H1 (cell line): ENCODE data around the gene GOLPH3L. TPM values are rescaled to one million over a fixed set of nuclear protein-coding genes. Genes with fewer than 3 reads are reported as not detected.

ENCODE experiments used
- CTCF ChIA-PET: fragments of 300-600 bp; sonication (Branson Sonifier 250); formaldehyde crosslinking; loops from one replicate; lab custom pipeline; 2021; ENCODE audit not compliant: partially characterized antibody; lab: Charles Lee
- POLR2A ChIA-PET: fragments of 300-600 bp; sonication (Branson Sonifier 250); formaldehyde crosslinking; loops from one replicate; lab custom pipeline; 2021; ENCODE audit warnings: inconsistent platforms; ENCODE audit not compliant: partially characterized antibody; lab: Charles Lee
- DNase-seq, 2 experiments: peaks; one replicate each; pipeline versions ENCODE4 v3.0.0 to v3.0.0-alpha.2; 2010 to 2022; ENCODE audit warnings: low spot score in 2 of 2, low read depth in 1 of 2, mixed read lengths in 1 of 2
- FAIRE-seq: peaks from 2 replicates; lab custom pipeline; 2011; peaks lifted over from hg19 to GRCh38; lab: Jason Lieb, UNC
- H2AFZ ChIP-seq: 2 replicates; pipeline ENCODE4 v1.8.1; 2012; ENCODE audit warnings: low read length, inconsistent platforms
- H2AK5ac ChIP-seq: 2 replicates; pipeline ENCODE4 v1.6.1; 2013; ENCODE audit warnings: low read depth, low read length
- H2BK120ac ChIP-seq: replicated peaks from 2 replicates; pipeline ENCODE3; 2013; ENCODE audit warnings: low read depth, low read length, inconsistent platforms
- H2BK12ac ChIP-seq: 2 replicates; pipeline ENCODE4 v1.6.1; 2013; ENCODE audit warnings: low read depth, low read length
- H2BK15ac ChIP-seq: 2 replicates; pipeline ENCODE4 v1.6.1; 2013; ENCODE audit warnings: low read length
- H2BK20ac ChIP-seq: 2 replicates; pipeline ENCODE4 v1.6.1; 2013; ENCODE audit warnings: low read length
- H2BK5ac ChIP-seq: 2 replicates; pipeline ENCODE4 v1.6.1; 2013; ENCODE audit warnings: low read depth, low read length
- H3K14ac ChIP-seq: 2 replicates; pipeline ENCODE4 v1.6.1; 2013; ENCODE audit warnings: inconsistent platforms; ENCODE audit not compliant: insufficient read length
- H3K18ac ChIP-seq: 2 replicates; pipeline ENCODE4 v1.6.1; 2013; ENCODE audit warnings: low read length; ENCODE audit errors: extremely low read depth
- H3K23ac ChIP-seq: 2 replicates; pipeline ENCODE4 v1.6.1; 2013; ENCODE audit warnings: inconsistent platforms; ENCODE audit not compliant: insufficient read length
- H3K23me2 ChIP-seq: 2 replicates; pipeline ENCODE4 v1.6.1; 2013; ENCODE audit warnings: low read depth, low read length
- H3K27ac ChIP-seq: 2 replicates; pipeline ENCODE4 v1.6.1; 2011; ENCODE audit warnings: low read depth, low read length, inconsistent platforms
- H3K27me3 ChIP-seq, 4 experiments: replicated peaks in 1 of 4; 1 replicate in 1 of 4; 2 replicates in 3 of 4; pipeline versions ENCODE4 v1.6.1 to v1.8.1; 2011 to 2013; ENCODE audit warnings: low read length in 3 of 4, mild to moderate bottlenecking in 3 of 4, inconsistent platforms in 2 of 4, mixed read lengths in 2 of 4, moderate library complexity in 1 of 4; ENCODE audit not compliant: control insufficient read depth in 3 of 4, insufficient read depth in 3 of 4; ENCODE audit errors: extremely low read depth in 1 of 4
- H3K36me3 ChIP-seq, 4 experiments: 2 replicates each; pipeline versions ENCODE4 v1.6.1 to v1.8.1; 2011 to 2013; ENCODE audit warnings: mild to moderate bottlenecking in 4 of 4, low read length in 3 of 4, moderate library complexity in 2 of 4, control low read depth in 1 of 4, inconsistent platforms in 1 of 4; ENCODE audit not compliant: insufficient read depth in 4 of 4, control insufficient read depth in 2 of 4
- H3K4ac ChIP-seq: replicated peaks from 2 replicates; pipeline ENCODE3; 2013; ENCODE audit warnings: low read length, low read depth, mixed read lengths, inconsistent platforms; ENCODE audit not compliant: insufficient read length
- H3K4me1 ChIP-seq, 4 experiments: replicated peaks in 1 of 4; 1 replicate in 1 of 4; 2 replicates in 3 of 4; pipeline versions ENCODE4 v1.6.1 to v1.8.1; 2011 to 2013; ENCODE audit warnings: low read length in 3 of 4, inconsistent platforms in 2 of 4, mixed read lengths in 1 of 4; ENCODE audit not compliant: insufficient read depth in 4 of 4, control insufficient read depth in 3 of 4
- H3K4me2 ChIP-seq, 2 experiments: 2 replicates each; pipeline versions ENCODE4 v1.6.1 to v1.8.1; 2011 to 2013; ENCODE audit warnings: low read depth in 2 of 2, low read length in 2 of 2, control low read depth in 1 of 2, inconsistent platforms in 1 of 2, mild to moderate bottlenecking in 1 of 2; ENCODE audit not compliant: insufficient read depth in 1 of 2
- H3K4me3 ChIP-seq, 4 experiments: fragments of 200-600, 300-600 bp in 1 of 4; sonication (generic), shearing (Covaris generic), sonication (Bioruptor Twin) in 1 of 4; 2 replicates each; pipeline versions ENCODE4 v1.5.1 to v1.8.1; 2011 to 2016; ENCODE audit warnings: low read length in 4 of 4, low read depth in 3 of 4, control low read depth in 2 of 4, inconsistent platforms in 2 of 4, mild to moderate bottlenecking in 2 of 4, mixed read lengths in 1 of 4, moderate library complexity in 1 of 4; ENCODE audit not compliant: insufficient read depth in 2 of 4; ENCODE audit errors: extremely low read depth in 1 of 4
- H3K56ac ChIP-seq: replicated peaks from 2 replicates; pipeline ENCODE3; 2013; ENCODE audit warnings: low read depth, mild to moderate bottlenecking, mixed read lengths, low read length, inconsistent platforms; ENCODE audit not compliant: insufficient read length
- H3K79me1 ChIP-seq: 2 replicates; pipeline ENCODE4 v1.6.1; 2013; ENCODE audit warnings: low read depth, low read length, control low read depth
- H3K79me2 ChIP-seq, 2 experiments: 2 replicates each; pipeline versions ENCODE4 v1.6.1 to v1.8.1; 2012 to 2013; ENCODE audit warnings: low read length in 2 of 2, mild to moderate bottlenecking in 2 of 2, inconsistent platforms in 1 of 2; ENCODE audit not compliant: insufficient read depth in 2 of 2, control insufficient read depth in 1 of 2
- H3K9ac ChIP-seq, 4 experiments: replicated peaks in 1 of 4; 1 replicate in 1 of 4; 2 replicates in 3 of 4; pipeline versions ENCODE4 v1.6.1 to v1.8.1; 2011 to 2013; ENCODE audit warnings: low read depth in 3 of 4, low read length in 3 of 4, control low read depth in 2 of 4, mild to moderate bottlenecking in 2 of 4, moderate library complexity in 2 of 4, inconsistent platforms in 1 of 4; ENCODE audit errors: extremely low read depth in 1 of 4
- H3K9me3 ChIP-seq, 2 experiments: 2 replicates each; pipeline versions ENCODE4 v1.6.1 to v1.8.1; 2012 to 2013; ENCODE audit warnings: mild to moderate bottlenecking in 2 of 2, moderate library complexity in 2 of 2, control low read depth in 1 of 2, inconsistent platforms in 1 of 2, low read depth in 1 of 2, low read length in 1 of 2, mixed read lengths in 1 of 2; ENCODE audit not compliant: insufficient read depth in 2 of 2
- H4K20me1 ChIP-seq, 2 experiments: replicated peaks in 1 of 2; 2 replicates each; pipeline versions ENCODE3 to v1.8.1; 2011 to 2013; ENCODE audit warnings: inconsistent platforms in 2 of 2, low read length in 2 of 2, mild to moderate bottlenecking in 1 of 2; ENCODE audit not compliant: insufficient read depth in 2 of 2, control insufficient read depth in 1 of 2
- H4K5ac ChIP-seq: 2 replicates; pipeline ENCODE4 v1.6.1; 2013; ENCODE audit warnings: low read length, low read depth, mixed read lengths, inconsistent platforms; ENCODE audit not compliant: insufficient read length
- H4K8ac ChIP-seq: 2 replicates; pipeline ENCODE4 v1.8.0; 2013; ENCODE audit warnings: mild to moderate bottlenecking, moderate library complexity, low read length, inconsistent platforms; ENCODE audit not compliant: insufficient read depth; ENCODE audit errors: extremely low read depth
- H4K91ac ChIP-seq: replicated peaks from 2 replicates; pipeline ENCODE3; 2013; ENCODE audit warnings: low read length, mixed read lengths, inconsistent platforms; ENCODE audit not compliant: insufficient read length
- CHD2 ChIP-seq: IDR thresholded peaks from 2 replicates; pipeline ENCODE4 v1.6.1; 2012; ENCODE audit warnings: low read length, improper control_type of control experiment
- GTF2F1 ChIP-seq: IDR thresholded peaks from 2 replicates; pipeline ENCODE4 v1.6.1; 2012; ENCODE audit warnings: low read depth, low read length, improper control_type of control experiment, borderline replicate concordance
- KDM4A ChIP-seq: IDR thresholded peaks from one replicate; pipeline ENCODE4 v1.7.1; 2012; ENCODE audit warnings: low read depth, mild to moderate bottlenecking, moderate library complexity, low read length, inconsistent platforms; ENCODE audit not compliant: severe bottlenecking
- NRF1 ChIP-seq: IDR thresholded peaks from 2 replicates; pipeline ENCODE4 v1.6.1; 2011; ENCODE audit warnings: mild to moderate bottlenecking, low read depth, low read length, improper control_type of control experiment
- PHF8 ChIP-seq: fragments of 200-600 bp; sonication (generic); conservative IDR thresholded peaks from 2 replicates; pipeline ENCODE4 v1.7.1; 2012; ENCODE audit warnings: low read depth, mild to moderate bottlenecking, inconsistent platforms, low read length, moderate library complexity
- RFX5 ChIP-seq: IDR thresholded peaks from 2 replicates; pipeline ENCODE4 v1.6.1; 2011; ENCODE audit warnings: low read depth, low read length, improper control_type of control experiment, borderline replicate concordance
- SAP30 ChIP-seq: fragments of 300-600 bp; sonication (generic); IDR thresholded peaks from 2 replicates; pipeline ENCODE4 v1.7.1; 2012; ENCODE audit warnings: low read length, moderate library complexity, mild to moderate bottlenecking, inconsistent platforms; ENCODE audit not compliant: insufficient read depth, insufficient replicate concordance
- TBP ChIP-seq: IDR thresholded peaks from 2 replicates; pipeline ENCODE4 v1.6.1; 2011; ENCODE audit warnings: low read depth, low read length, improper control_type of control experiment
- TEAD4 ChIP-seq: IDR thresholded peaks from 2 replicates; pipeline ENCODE4 v1.6.1; 2012; ENCODE audit warnings: low read depth, low read length, inconsistent platforms, mixed read lengths
- WGBS, 2 experiments: shearing (Covaris generic) in 1 of 2; methylation state at CpG; one replicate each; pipeline versions ENCODE4 v1.1.6 to v1.1.7; 2013 to 2015; ENCODE audit warnings: low lambda C conversion rate in 2 of 2, mixed read lengths in 2 of 2, inconsistent platforms in 1 of 2, low coverage in 1 of 2, missing lambda C conversion rate in 1 of 2; ENCODE audit not compliant: insufficient replicate concordance in 2 of 2, insufficient coverage in 1 of 2, insufficient read length in 1 of 2; ENCODE audit errors: extremely low coverage in 1 of 2, missing lambda C conversion rate in 1 of 2; 5-methylcytosine and 5-hydroxymethylcytosine counted together
- polyA plus RNA-seq, 7 experiments: library from polyadenylated mRNA; depleted of rRNA in 3 of 7; stranded (reverse) in 5 of 7; unstranded in 2 of 7; fragments of >200 nt in 5 of 7; fragments of 200-250 nt in 2 of 7; gene quantifications; 1 replicate in 5 of 7; 2 replicates in 1 of 7; 4 replicates in 1 of 7; pipeline versions ENCODE4 v1.2.1 to v1.2.3, GENCODE V29; 2011 to 2013; ENCODE audit warnings: missing spikeins in 2 of 7, mixed read lengths in 2 of 7
- total RNA-seq: library from RNA; stranded (reverse); fragmentation: NEBNext Ultra II Directional; extraction: Animal tissue kit (Norgen Biotek cat#: 25700); gene quantifications from 2 replicates; pipeline ENCODE4 v1.2.1, GENCODE V29; 2021
- TF ChIP-seq, protein P1 (sequence below): IDR thresholded peaks from 2 replicates; pipeline ENCODE4 v1.6.1; 2012; ENCODE audit warnings: inconsistent platforms
- TF ChIP-seq, protein P2 (sequence below): IDR thresholded peaks from 2 replicates; pipeline ENCODE4 v1.6.1; 2011; ENCODE audit warnings: low read depth, mild to moderate bottlenecking, low read length; ENCODE audit not compliant: insufficient read depth

The GOLPH3L gene
- total and polyA plus RNA-seq, 2 of the 8 experiments (the other 6 are each of a cell fraction or from before 2014, with no cell fraction given): 13.3 to 40.8 TPM

DNA sequence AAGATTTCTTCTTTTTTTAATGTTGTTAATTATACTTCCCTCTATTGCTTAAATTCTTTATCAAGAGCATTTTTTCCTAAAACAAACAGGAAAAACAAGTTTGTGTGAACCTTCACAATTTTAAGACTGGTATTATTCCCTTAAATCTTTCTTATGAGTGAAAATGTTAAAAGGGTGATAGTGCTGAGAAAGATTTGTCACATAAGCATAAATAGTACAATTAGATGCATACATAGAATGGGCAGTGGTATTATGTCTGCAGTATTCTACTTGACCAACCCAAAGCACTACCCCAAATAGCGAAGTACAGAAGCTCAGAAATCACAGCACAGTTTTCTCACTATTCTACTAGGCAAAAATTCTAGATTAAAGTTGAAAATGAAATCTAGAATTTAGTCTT lies 18.0 kb downstream of the GOLPH3L start:
- ChIA-PET CTCF (interaction anchor here (0.5 kb wide), 1 partner anchor 482 kb away, joined by 3 read pairs; no protein-coding TSS in a partner anchor), POLR2A (interaction anchor here (1.7 kb wide), 1 partner anchor 62 kb away, joined by 3 read pairs; no protein-coding TSS in a partner anchor)
- no peaks in the 10 kb centered on the region for H3K23me2 ChIP-seq
- no peak overlapping the region for H3K23ac ChIP-seq
- no peak overlapping the region for H2BK5ac ChIP-seq
- H2BK120ac ChIP-seq: no peak overlapping the region
- no peak overlapping the region for H3K27ac ChIP-seq
- no peak overlapping the region for H3K56ac ChIP-seq
- no peak overlapping the region for H2BK15ac ChIP-seq
- H4K20me1 ChIP-seq: no peaks in the 10 kb centered on the region
- no peak overlapping the region for H3K4ac ChIP-seq
- no peak overlapping the region for H2AK5ac ChIP-seq
- H2BK20ac ChIP-seq: no peak overlapping the region
- H3K18ac ChIP-seq: no peak overlapping the region
- FAIRE-seq: no peak
- H3K9ac ChIP-seq: no peak overlapping the region
- no peak overlapping the region for H4K8ac ChIP-seq
- H3K4me3 ChIP-seq: no peak overlapping the region
- DNase-seq: no peak
- WGBS, 2 experiments: 92% methylated on average over 1 of the region's 1 CpG; no CpG with 5 or more reads in 1 of the 2 experiments
- no peak for TF ChIP-seq TEAD4
- no peak for TF ChIP-seq PHF8
- TF ChIP-seq, protein P1, sequence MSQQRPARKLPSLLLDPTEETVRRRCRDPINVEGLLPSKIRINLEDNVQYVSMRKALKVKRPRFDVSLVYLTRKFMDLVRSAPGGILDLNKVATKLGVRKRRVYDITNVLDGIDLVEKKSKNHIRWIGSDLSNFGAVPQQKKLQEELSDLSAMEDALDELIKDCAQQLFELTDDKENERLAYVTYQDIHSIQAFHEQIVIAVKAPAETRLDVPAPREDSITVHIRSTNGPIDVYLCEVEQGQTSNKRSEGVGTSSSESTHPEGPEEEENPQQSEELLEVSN: no peak
- no peak for TF ChIP-seq GTF2F1
- TF ChIP-seq NRF1: no peak
- TF ChIP-seq SAP30: no peak
- TF ChIP-seq TBP: no peak
- TF ChIP-seq KDM4A: no peak
- TF ChIP-seq, protein P2, sequence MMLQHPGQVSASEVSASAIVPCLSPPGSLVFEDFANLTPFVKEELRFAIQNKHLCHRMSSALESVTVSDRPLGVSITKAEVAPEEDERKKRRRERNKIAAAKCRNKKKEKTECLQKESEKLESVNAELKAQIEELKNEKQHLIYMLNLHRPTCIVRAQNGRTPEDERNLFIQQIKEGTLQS: no peak
- TF ChIP-seq RFX5: no peak
- no peak for TF ChIP-seq CHD2
- no peak overlapping the region for H3K4me2 ChIP-seq
- H4K91ac ChIP-seq: no peak overlapping the region
- no peak overlapping the region for H4K5ac ChIP-seq
- H2AFZ ChIP-seq: no peak overlapping the region
- no peaks in the 10 kb centered on the region for H3K79me1 ChIP-seq
- H3K9me3 ChIP-seq: no peaks in the 10 kb centered on the region
- H3K14ac ChIP-seq: no peak overlapping the region
- peaks cover 0 to 3% of the 10 kb centered on the region in 2 experiments; a peak in 1 of 4 replicates for H3K79me2 ChIP-seq
- peaks cover 0 to 13% (median 0%) of the 10 kb centered on the region in 4 experiments; a peak in 2 of 8 replicates for H3K36me3 ChIP-seq
- no peak overlapping the region for H2BK12ac ChIP-seq
- H3K4me1 ChIP-seq: no peaks in the 10 kb centered on the region
- no peaks in the 10 kb centered on the region for H3K27me3 ChIP-seq
